ENCODE data around the gene C9orf153.
A peak's percentile ranks its signal among the peaks of the same experiment; 100 is the strongest.

Gene C9orf153

GRCh38 chr9:86288499-86289198 lies 29.2 kb upstream of the C9orf153 start:
- DNase-seq (ENCODE audit: extremely low read depth, low read depth) = no peak

GRCh38 chr9:86287013-86287412 lies 27.6 kb upstream of the C9orf153 start:
- peak; percentile 24 for TF ChIP-seq CTCF (IDR thresholded peaks at IDR 0.05; ENCODE audit: low read depth, low read length)
- no peak for DNase-seq (ENCODE audit: extremely low read depth, low read depth)

More at GRCh38 chr9:86288499-86289198, 29.2 kb upstream of the C9orf153 start:
- no peak for TF ChIP-seq CTCF (IDR thresholded peaks at IDR 0.05; ENCODE audit: low read depth, low read length)

GRCh38 chr9:86286278-86286677 lies 26.8 kb upstream of the C9orf153 start:
- TF ChIP-seq CTCF (IDR thresholded peaks at IDR 0.05; ENCODE audit: low read depth, low read length) = no peak

GRCh38 chr9:86285261-86285660 lies 25.8 kb upstream of the C9orf153 start:
- TF ChIP-seq CTCF (IDR thresholded peaks at IDR 0.05; ENCODE audit: low read depth, low read length) = no peak
- DNase-seq (ENCODE audit: extremely low read depth, low read depth) = no peak

More at GRCh38 chr9:86286278-86286677, 26.8 kb upstream of the C9orf153 start:
- DNase-seq (ENCODE audit: extremely low read depth, low read depth) = no peak

GRCh38 chr9:86282979-86283535 lies 23.6 kb upstream of the C9orf153 start:
- no peak for TF ChIP-seq CTCF (IDR thresholded peaks at IDR 0.05; ENCODE audit: low read depth, low read length)
- peak; percentile 43 for DNase-seq (ENCODE audit: extremely low read depth, low read depth)

GRCh38 chr9:86282077-86282978 lies 22.9 kb upstream of the C9orf153 start, which contains the start of gene ISCA1:
Gene ISCA1, minus strand, starts transcription at chr9:86282538. Its CDS starts 80 bp downstream, at chr9:86282458.
- DNase-seq (ENCODE audit: extremely low read depth, low read depth) = peak; percentile 73
- no peak for TF ChIP-seq CTCF (IDR thresholded peaks at IDR 0.05; ENCODE audit: low read depth, low read length)
